Mesangial cell (primary cell): ENCODE measurements around the gene GIMAP8. TPM values are rescaled to one million over a fixed set of nuclear protein-coding genes. Genes with fewer than 3 reads are reported as not detected.

Experiments
- total RNA-seq: library from RNA; depleted of rRNA; stranded (reverse); fragments of >200 nt; gene quantifications from 2 replicates; pipeline ENCODE4 v1.2.3, GENCODE V29; 2015

The GIMAP8 gene
- not detected in 2 replicates for total RNA-seq

GRCh38 chr7:150450491-150451001, at the start of gene GIMAP8:
TSS of gene GIMAP8 (plus strand) at chr7:150450630. CDS start at chr7:150466699, 16,069 bp downstream.

GRCh38 chr7:150514748-150515222, 64.4 kb downstream of the GIMAP8 start, which contains the start of gene GIMAP7:
TSS of gene GIMAP7 (plus strand) at chr7:150514872. CDS start at chr7:150519975, 5,103 bp downstream.

Other genes with a start within 250 kb of the GIMAP8 start
- 21.7 and 40.2 TPM in 2 replicates for gene LRRC61, start 127.3 kb upstream of the GIMAP8 start, total RNA-seq
- gene ACTR3C, start 127.1 kb upstream of the GIMAP8 start, total RNA-seq: 2.3 and 8.4 TPM in 2 replicates
- gene RARRES2, start 109.0 kb upstream of the GIMAP8 start, total RNA-seq: 3.3 and 34.4 TPM in 2 replicates
- gene REPIN1, start 81.8 kb upstream of the GIMAP8 start, total RNA-seq: 104 and 108 TPM in 2 replicates
- 9.3 and 11.3 TPM in 2 replicates for gene ZNF775, start 71.3 kb upstream of the GIMAP8 start, total RNA-seq
- gene GIMAP7, start 64.2 kb downstream of the GIMAP8 start, total RNA-seq: not detected in 2 replicates
- not detected in 2 replicates for gene GIMAP4, start 116.8 kb downstream of the GIMAP8 start, total RNA-seq
- gene GIMAP6, start 181.8 kb downstream of the GIMAP8 start, total RNA-seq: not detected in 2 replicates
- not detected in 2 replicates for gene GIMAP2, start 235.1 kb downstream of the GIMAP8 start, total RNA-seq